Stomach (tissue), 9 donors: ENCODE measurements around the gene KRT7. TPM values are rescaled to one million over a fixed set of nuclear protein-coding genes. Genes with fewer than 3 reads are reported as not detected.

Source experiments
- DNase-seq, 2 donors: peaks; one replicate each; pipeline versions ENCODE4 v3.0.0 to v3.0.0-alpha.2; 2013 to 2019
- H3K27ac ChIP-seq, 5 donors: fragments of 200-600 bp in 4 of 5; sonication (generic) in 4 of 5; one replicate each; pipeline ENCODE4 v1.5.1; 2013 to 2019; ENCODE audit warnings: mild to moderate bottlenecking in 1 of 5, moderate library complexity in 1 of 5
- H3K27me3 ChIP-seq, 3 donors: fragments of 200-600 bp; sonication (generic); one replicate each; pipeline ENCODE4 v1.5.1; 2017 to 2019; ENCODE audit warnings: mixed run types in 1 of 3
- H3K36me3 ChIP-seq, 4 donors: fragments of 200-600 bp; sonication (generic); 1 replicate in 3 of 4; 2 replicates in 1 of 4; pipeline ENCODE4 v1.5.1; 2016 to 2019
- H3K4me1 ChIP-seq, 4 donors: fragments of 200-600 bp; sonication (generic); one replicate each; pipeline ENCODE4 v1.5.1; 2016 to 2019
- H3K4me3 ChIP-seq, 4 donors: fragments of 200-600 bp; sonication (generic) in 3 of 4; one replicate each; pipeline ENCODE4 v1.5.1; 2016 to 2019; ENCODE audit warnings: mild to moderate bottlenecking in 1 of 4
- H3K9me3 ChIP-seq, 4 donors: fragments of 200-600 bp; sonication (generic); one replicate each; pipeline ENCODE4 v1.5.1; 2016 to 2019
- CTCF ChIP-seq, 7 experiments: fragments of 450-650 bp in 4 of 7; fragments of 200-600 bp in 3 of 7; sonication (generic) in 3 of 7; IDR thresholded peaks; one replicate each; pipeline ENCODE4 v1.5.1; 2016 to 2019; ENCODE audit warnings: antibody characterized with exemption in 7 of 7, control low read depth in 2 of 7, mild to moderate bottlenecking in 1 of 7
- EP300 ChIP-seq: sonication (generic); formaldehyde crosslinking; IDR thresholded peaks from one replicate; pipeline ENCODE4 v1.6.1; 2017; ENCODE audit warnings: antibody characterized with exemption
- POLR2A ChIP-seq, 4 donors: fragments of 450-650 bp; IDR thresholded peaks; one replicate each; pipeline ENCODE4 v1.6.1; 2016; ENCODE audit warnings: antibody characterized with exemption in 4 of 4, control low read depth in 2 of 4, mild to moderate bottlenecking in 1 of 4, moderate library complexity in 1 of 4
- POLR2AphosphoS5 ChIP-seq, 3 donors: sonication (generic); formaldehyde crosslinking; IDR thresholded peaks; one replicate each; pipeline ENCODE4 v1.6.1; 2016; ENCODE audit warnings: antibody characterized with exemption in 3 of 3
- WGBS, 5 donors: extraction: QIAGEN DNeasy Blood & Tissue Kit in 3 of 5; methylation state at CpG; one replicate each; pipeline versions ENCODE4 v1.1.5 to v1.1.7; 2013 to 2018; 5-methylcytosine and 5-hydroxymethylcytosine counted together
- intact Hi-C: fragments of 100-400 bp; cut with DNase I; formaldehyde crosslinking; loops from one replicate; pipeline ENCODE4 v1.15.1; 2023; ENCODE audit warnings: low total_unique reads
- polyA plus RNA-seq, 3 donors: library from polyadenylated mRNA; stranded (reverse); fragments of 200-250 nt; gene quantifications; one replicate each; pipeline ENCODE4 v1.2.3, GENCODE V29; 2013
- total RNA-seq, 5 donors: library from RNA; depleted of rRNA; stranded (reverse); fragments of >200 nt; gene quantifications; one replicate each; pipeline versions ENCODE4 v1.1.0 to v1.2.3, GENCODE V29; 2014 to 2016
- donor health status: healthy with polysubstance abuse.
- donor health status: Bipolar disorder and iron deficiency.
- donor health status: healthy.

Gene KRT7
- total and polyA plus RNA-seq, 8 donors = 6.4 to 214 (median 117) TPM; not detected in 2

- DNase-seq = peak; percentile 85 to 86
- H3K4me3 ChIP-seq = no peak overlapping the region
- H3K36me3 ChIP-seq = no peaks in the 10 kb centered on the region
- no peaks in the 10 kb centered on the region for H3K9me3 ChIP-seq
- H3K27ac ChIP-seq = peak overlapping the region in 2 of 5 donors; percentile 14 to 40
- H3K27me3 ChIP-seq = peaks cover 0 to 4% (median 0%) of the 10 kb centered on the region in 3 donors
- peaks cover 10 to 24% (median 13%) of the 10 kb centered on the region in 4 donors for H3K4me1 ChIP-seq
- intact Hi-C loops = no loop called here
- 13 to 48% (median 23%) methylated on average over 9 to 10 of the region's 10 CpGs for WGBS, 5 donors
- TF ChIP-seq POLR2AphosphoS5 (IDR thresholded peaks at IDR 0.05) = peak in 1 of 3 donors; percentile 46
- no peak for TF ChIP-seq CTCF (IDR thresholded peaks at IDR 0.05)
Observed at GRCh38 chr12:52207895-52208294, 25.1 kb upstream of the KRT7 start.

- WGBS, 5 donors = 53 to 76% (median 61%) methylated on average over 17 to 18 of the region's 18 CpGs
- peaks cover 10 to 23% (median 14%) of the 10 kb centered on the region in 4 donors for H3K4me1 ChIP-seq
- H3K36me3 ChIP-seq = no peaks in the 10 kb centered on the region
- no peaks in the 10 kb centered on the region for H3K9me3 ChIP-seq
- TF ChIP-seq CTCF (IDR thresholded peaks at IDR 0.05) (no peak), POLR2AphosphoS5 (IDR thresholded peaks at IDR 0.05) (no peak), POLR2A (IDR thresholded peaks at IDR 0.05) (no peak), EP300 (no peak)
- peak overlapping the region in 1 of 5 donors; percentile 14 for H3K27ac ChIP-seq
- intact Hi-C loops = no loop called here
- no peak overlapping the region for H3K4me3 ChIP-seq
- no peak for DNase-seq
- peaks cover 0 to 6% (median 0%) of the 10 kb centered on the region in 3 donors for H3K27me3 ChIP-seq
Observed at GRCh38 chr12:52208424-52209165, 24.4 kb upstream of the KRT7 start.

DNA sequence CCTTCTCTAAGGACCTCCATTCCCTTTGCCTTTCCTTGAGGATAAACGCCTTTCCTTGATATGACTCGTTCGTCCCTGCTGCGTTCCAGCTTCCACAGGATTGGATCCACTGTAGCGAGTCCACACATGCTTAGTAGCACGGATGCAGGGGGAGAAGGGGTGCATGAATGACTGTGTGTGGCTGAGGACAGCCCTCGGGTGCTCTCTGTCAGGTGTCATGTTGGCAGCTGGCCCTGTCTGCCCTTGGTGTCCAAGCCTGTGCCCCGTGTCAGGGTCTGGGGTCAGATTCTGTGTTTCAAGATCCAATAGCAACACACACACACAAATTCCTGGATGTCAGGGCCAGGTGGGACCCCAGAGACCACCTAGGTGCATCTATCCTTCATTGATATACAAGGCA lies 23.7 kb upstream of the KRT7 start:
- H3K4me3 ChIP-seq = no peak overlapping the region
- peaks cover 0 to 6% (median 0%) of the 10 kb centered on the region in 3 donors for H3K27me3 ChIP-seq
- H3K4me1 ChIP-seq = peaks cover 10 to 25% (median 17%) of the 10 kb centered on the region in 4 donors
- DNase-seq = no peak
- no peaks in the 10 kb centered on the region for H3K36me3 ChIP-seq
- no peaks in the 10 kb centered on the region for H3K9me3 ChIP-seq
- intact Hi-C loops = no loop called here
- TF ChIP-seq POLR2A (IDR thresholded peaks at IDR 0.05) (no peak), EP300 (no peak), CTCF (IDR thresholded peaks at IDR 0.05) (no peak), POLR2AphosphoS5 (IDR thresholded peaks at IDR 0.05) (no peak)
- 75 to 81% (median 78%) methylated on average over 8 of the region's 8 CpGs for WGBS, 5 donors
- H3K27ac ChIP-seq = no peak overlapping the region

GRCh38 chr12:52210186-52210924 lies 22.7 kb upstream of the KRT7 start:
- peaks cover 10 to 34% (median 17%) of the 10 kb centered on the region in 4 donors for H3K4me1 ChIP-seq
- H3K36me3 ChIP-seq = no peaks in the 10 kb centered on the region
- peaks cover 0 to 10% (median 0%) of the 10 kb centered on the region in 3 donors for H3K27me3 ChIP-seq
- H3K27ac ChIP-seq = no peak overlapping the region
- TF ChIP-seq CTCF (IDR thresholded peaks at IDR 0.05) = no peak
- no peak for TF ChIP-seq POLR2A (IDR thresholded peaks at IDR 0.05)
- no peak for TF ChIP-seq POLR2AphosphoS5 (IDR thresholded peaks at IDR 0.05)
- no peak for TF ChIP-seq EP300
- no peaks in the 10 kb centered on the region for H3K9me3 ChIP-seq
- intact Hi-C loops = no loop called here
- no peak for DNase-seq
- 80 to 92% (median 88%) methylated on average over 7 of the region's 7 CpGs for WGBS, 5 donors
- H3K4me3 ChIP-seq = no peak overlapping the region
